Adrenal gland (tissue), 12 donors: ENCODE results near the gene RIN2. TPM values are rescaled to one million over a fixed set of nuclear protein-coding genes. Genes with fewer than 3 reads are reported as not detected.

Experiments
- DNase-seq, 7 donors: peaks; one replicate each; pipeline ENCODE4 v3.0.0-alpha.2; 2019 to 2020
- H3K27ac ChIP-seq, 5 donors: fragments of 200-600 bp; sonication (generic) in 4 of 5; 1 replicate in 3 of 5; 2 replicates in 2 of 5; pipeline versions ENCODE4 v1.5.1 to v1.8.0; 2016 to 2020; ENCODE audit warnings: mild to moderate bottlenecking in 1 of 5
- H3K27me3 ChIP-seq: fragments of 200-600 bp; 2 replicates; pipeline ENCODE4 v1.8.0; 2021
- H3K36me3 ChIP-seq, 2 donors: fragments of 200-600 bp; replicated peaks in 1 of 2; 1 replicate in 1 of 2; 2 replicates in 1 of 2; pipeline versions ENCODE4 v1.5.1 to v1.8.0; 2018 to 2022
- H3K4me1 ChIP-seq, 2 donors: fragments of 200-600 bp; replicated peaks in 1 of 2; 1 replicate in 1 of 2; 2 replicates in 1 of 2; pipeline versions ENCODE4 v1.5.1 to v1.8.0; 2018 to 2021
- H3K4me3 ChIP-seq, 4 donors: fragments of 200-600 bp; sonication (generic) in 3 of 4; one replicate each; pipeline ENCODE4 v1.5.1; 2016 to 2018
- H3K9me3 ChIP-seq, 3 donors: fragments of 200-600 bp; sonication (generic) in 1 of 3; replicated peaks in 1 of 3; 1 replicate in 2 of 3; 2 replicates in 1 of 3; pipeline versions ENCODE4 v1.5.1 to v1.8.0; 2016 to 2021
- CTCF ChIP-seq, 6 experiments: fragments of 450-650 bp in 4 of 6; fragments of 200-600 bp in 2 of 6; sonication (generic) in 1 of 6; IDR thresholded peaks; 1 replicate in 5 of 6; 2 replicates in 1 of 6; pipeline versions ENCODE4 v1.5.1 to v1.8.0; 2016 to 2021; ENCODE audit warnings: antibody characterized with exemption in 6 of 6, mild to moderate bottlenecking in 2 of 6, moderate library complexity in 1 of 6
- POLR2A ChIP-seq, 2 donors: fragments of 450-650 bp; IDR thresholded peaks; one replicate each; pipeline ENCODE4 v1.6.1; 2017; ENCODE audit warnings: antibody characterized with exemption in 2 of 2, mild to moderate bottlenecking in 2 of 2, moderate library complexity in 1 of 2
- WGBS, 4 donors: extraction: QIAGEN DNeasy Blood & Tissue Kit in 2 of 4; methylation state at CpG; one replicate each; pipeline versions ENCODE4 v1.1.5 to v1.1.7; 2013 to 2017; 5-methylcytosine and 5-hydroxymethylcytosine counted together
- intact Hi-C, 2 donors: fragments of 100-400 bp; cut with DNase I; formaldehyde crosslinking; loops; one replicate each; pipeline versions ENCODE4 v1.14.1 to v1.15.0; 2022 to 2023
- polyA plus RNA-seq, 3 donors: library from polyadenylated mRNA; stranded (reverse); fragments of 200-250 nt in 2 of 3; fragments of 350-450 nt in 1 of 3; fragmentation: Illumina TruSeq in 1 of 3; extraction: RNeasy Lipid Tissue Mini Kit (QIAGEN cat#74804) in 1 of 3; gene quantifications; one replicate each; pipeline ENCODE4 v1.2.3, GENCODE V29; 2013 to 2014
- total RNA-seq, 9 donors: library from RNA; depleted of rRNA in 4 of 9; stranded (reverse); fragments of >200 nt in 4 of 9; fragments of 120-200 nt in 1 of 9; fragmentation: NEBNext Ultra II Directional in 1 of 9; extraction: Animal tissue kit (Norgen Biotek cat#: 25700) in 1 of 9; gene quantifications; one replicate each; pipeline versions ENCODE4 v1.1.0 to v1.2.4, GENCODE V29; 2013 to 2023
- donor health status: healthy with polysubstance abuse.
- donor health status: Bipolar disorder and iron deficiency.
- donor health status: DM: yes; HTN: yes; CAD: no.
- donor health status: DM: no; HTN: no; CAD: no.
- donor health status: DM: no; HTN: no; CAD: no.
- donor health status: DM: yes; HTN: yes; CAD: no.

The RIN2 gene
- total and polyA plus RNA-seq, 12 donors = 6.9 to 68.8 (median 40.6) TPM

GRCh38 chr20:19761841-19762240, 3.8 kb downstream of the RIN2 start:
- no peak overlapping the region for H3K27ac ChIP-seq
- TF ChIP-seq POLR2A (IDR thresholded peaks at IDR 0.05) (no peak), CTCF (IDR thresholded peaks at IDR 0.05) (no peak)
- H3K4me3 ChIP-seq = no peak overlapping the region
- no peaks in the 10 kb centered on the region for H3K27me3 ChIP-seq
- H3K9me3 ChIP-seq = no peaks in the 10 kb centered on the region
- H3K4me1 ChIP-seq = peaks cover 11 to 24% of the 10 kb centered on the region in 2 donors
- WGBS, 4 donors = 84 to 94% (median 86%) methylated on average over 2 of the region's 2 CpGs
- peak in 1 of 7 donors; percentile 33 for DNase-seq
- intact Hi-C loops = loop anchor here (10.0 kb wide), 1 partner anchor 67 kb away; no protein-coding TSS in a partner anchor
- H3K36me3 ChIP-seq = no peaks in the 10 kb centered on the region

DNA sequence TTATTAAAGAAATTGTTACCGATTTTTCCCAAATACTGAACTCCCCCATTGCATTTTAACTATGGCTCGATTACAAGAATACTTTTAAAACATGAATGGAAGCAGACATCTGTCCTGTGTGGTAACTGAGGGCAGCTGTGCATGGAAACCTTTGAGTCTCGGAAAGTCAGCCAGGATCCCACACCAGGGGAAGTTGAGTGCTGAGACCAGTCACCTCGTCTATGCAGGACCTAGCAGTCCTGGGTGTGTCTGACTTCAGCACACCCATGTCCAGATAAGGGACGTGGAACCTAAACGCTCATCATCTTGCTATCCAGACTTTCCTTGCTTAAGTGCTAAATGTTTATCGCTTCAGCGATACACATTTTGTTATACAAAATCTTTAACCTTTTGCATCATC, 6.1 kb downstream of the RIN2 start:
- 73 to 84% (median 80%) methylated on average over 8 of the region's 8 CpGs for WGBS, 4 donors
- H3K36me3 ChIP-seq = no peaks in the 10 kb centered on the region
- H3K4me1 ChIP-seq = peaks cover 7 to 14% of the 10 kb centered on the region in 2 donors
- H3K4me3 ChIP-seq = no peak overlapping the region
- no peaks in the 10 kb centered on the region for H3K27me3 ChIP-seq
- no peak overlapping the region for H3K27ac ChIP-seq
- intact Hi-C loops = loop anchor here (10.0 kb wide), 1 partner anchor 69 kb away; no protein-coding TSS in a partner anchor
- DNase-seq = no peak
- no peaks in the 10 kb centered on the region for H3K9me3 ChIP-seq
- no peak for TF ChIP-seq CTCF (IDR thresholded peaks at IDR 0.05)
- TF ChIP-seq POLR2A (IDR thresholded peaks at IDR 0.05) = no peak

DNA sequence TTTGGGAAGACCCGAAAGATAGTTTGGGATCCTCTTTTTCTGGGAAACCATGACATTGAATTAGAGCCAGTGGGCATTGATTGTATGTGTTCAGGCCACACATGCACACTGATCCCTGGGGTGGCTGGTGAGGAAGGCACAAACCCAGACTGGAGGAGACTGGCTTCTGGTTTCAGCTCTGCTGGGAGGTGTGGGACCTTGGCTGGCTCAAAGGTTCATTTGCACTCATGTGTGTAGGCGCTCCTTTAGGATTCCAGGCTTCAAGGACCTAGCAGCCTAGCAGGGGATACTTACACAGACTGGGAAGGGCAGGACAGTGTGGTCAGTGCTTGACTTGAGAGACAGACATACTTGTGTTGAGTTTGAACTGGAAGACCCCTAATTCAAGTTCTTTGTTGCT, 7.2 kb downstream of the RIN2 start:
- H3K27me3 ChIP-seq = no peaks in the 10 kb centered on the region
- H3K27ac ChIP-seq = no peak overlapping the region
- intact Hi-C loops = loop anchor here (10.0 kb wide), 1 partner anchor 70 kb away; no protein-coding TSS in a partner anchor
- H3K36me3 ChIP-seq = no peaks in the 10 kb centered on the region
- peaks cover 0 to 3% of the 10 kb centered on the region in 2 donors for H3K4me1 ChIP-seq
- no peak for DNase-seq
- TF ChIP-seq CTCF (IDR thresholded peaks at IDR 0.05) (no peak), POLR2A (IDR thresholded peaks at IDR 0.05) (no peak)
- no peaks in the 10 kb centered on the region for H3K9me3 ChIP-seq
- WGBS, 4 donors = 87 to 95% (median 94%) methylated on average over 2 of the region's 2 CpGs
- H3K4me3 ChIP-seq = no peak overlapping the region

- Histone ChIP-seq H3K27ac (no peak overlapping the region), H3K4me3 (no peak overlapping the region), H3K36me3 (no peaks in the 10 kb centered on the region), H3K9me3 (no peaks in the 10 kb centered on the region), H3K27me3 (no peaks in the 10 kb centered on the region), H3K4me1 (no peaks in the 10 kb centered on the region)
- DNase-seq = no peak
- TF ChIP-seq CTCF (IDR thresholded peaks at IDR 0.05) (no peak), POLR2A (IDR thresholded peaks at IDR 0.05) (no peak)
- 92 to 97% (median 94%) methylated on average over 4 of the region's 4 CpGs for WGBS, 4 donors
- intact Hi-C loops = loop anchor here (10.0 kb wide), 1 partner anchor 71 kb away; no protein-coding TSS in a partner anchor
Observed at GRCh38 chr20:19765913-19766312, 7.9 kb downstream of the RIN2 start.
